ENCODE data around the gene CENPI. TPM values are rescaled to one million over a fixed set of nuclear protein-coding genes. Genes with fewer than 3 reads are reported as not detected.
"Not testable (repeated sequence)": the region's sequence is repeated elsewhere in the genome, so short reads cannot be mapped to it uniquely, and the experiment has no call there.

Gene CENPI
- 10 to 100 TPM; 15.6 to 19.3 TPM for total RNA-seq

DNA sequence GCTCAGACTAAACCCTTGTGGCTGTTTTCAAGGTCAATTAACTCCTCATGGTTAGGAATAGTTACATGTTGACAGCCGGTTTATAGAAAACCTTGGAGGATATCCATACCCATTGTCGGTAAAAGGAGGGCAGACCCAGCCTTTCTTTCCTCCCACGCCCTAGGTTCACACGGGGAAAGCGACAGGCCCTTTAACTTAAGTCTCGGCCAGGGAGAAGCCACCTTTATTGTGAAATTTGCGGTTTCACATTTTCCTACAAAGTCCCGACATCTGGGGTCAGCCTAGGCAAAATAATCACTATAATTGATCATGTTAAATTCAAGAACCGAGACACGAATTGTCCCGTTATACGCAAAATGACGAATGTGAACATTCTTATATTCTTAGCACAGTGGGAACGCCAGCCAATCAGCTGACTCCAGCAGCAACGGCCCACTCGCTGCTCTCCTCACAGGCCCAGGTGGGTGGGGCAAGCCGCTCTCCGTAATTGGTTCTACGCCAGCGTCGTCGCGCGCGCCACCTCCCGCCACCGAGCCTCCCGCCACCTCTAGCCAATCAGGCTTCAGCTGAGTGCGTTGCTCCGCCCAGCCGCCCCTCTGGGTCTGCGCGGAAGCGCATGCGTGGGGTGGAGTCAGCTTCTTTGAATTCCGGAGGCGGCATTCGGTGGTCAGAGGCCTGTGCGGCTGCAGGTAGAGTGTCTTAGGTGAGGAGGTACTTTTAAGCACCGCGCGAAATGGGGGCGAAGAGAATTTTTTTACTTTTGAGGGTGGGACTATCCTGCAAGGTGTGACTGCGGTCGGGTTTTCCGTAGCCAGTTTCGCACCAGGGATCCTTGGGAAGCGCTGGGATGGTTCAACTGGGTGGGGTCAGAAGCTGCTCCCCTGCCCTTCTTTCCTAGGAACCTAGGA, at the start of gene CENPI:
TSS of gene CENPI (plus strand) at position 659 of the 908 bp plus-strand sequence. CDS start 2,867 bp downstream, outside the sequence.
- Mint-ChIP-seq H3K27ac (peak within 1 kb of the TSS; percentile 93), H3K9me3 (no peaks in the 10 kb centered on the region), H3K4me1 (ENCODE audit: low read depth) (peaks cover 16% of the 10 kb centered on the region), H3K4me3 (peak within 1 kb of the TSS; percentile 90 to 97), H3K36me3 (ENCODE audit: insufficient read depth in 2 of 2) (peaks cover 6 to 12% of the 10 kb centered on the region in 2 donors), H3K27me3 (ENCODE audit: low read depth) (peaks cover 13% of the 10 kb centered on the region)
- ATAC-seq (replicated peaks in 1 of 2) (peak; percentile 99 to 100), DNase-seq (peak; percentile 93 to 94)

GRCh38 chrX:101051153-101051548, 46.9 kb upstream of the CENPI start:
- Mint-ChIP-seq H3K9me3 (no peaks in the 10 kb centered on the region), H3K27ac (peak overlapping the region; percentile 91), H3K27me3 (ENCODE audit: low read depth) (peaks cover 9% of the 10 kb centered on the region), H3K36me3 (ENCODE audit: insufficient read depth in 2 of 2) (peaks cover 1 to 8% of the 10 kb centered on the region in 2 donors), H3K4me3 (peak overlapping the region; percentile 86 to 93), H3K4me1 (ENCODE audit: low read depth) (peaks cover 25% of the 10 kb centered on the region)
- DNase-seq: no peak
- no peak for ATAC-seq (replicated peaks in 1 of 2)

DNA sequence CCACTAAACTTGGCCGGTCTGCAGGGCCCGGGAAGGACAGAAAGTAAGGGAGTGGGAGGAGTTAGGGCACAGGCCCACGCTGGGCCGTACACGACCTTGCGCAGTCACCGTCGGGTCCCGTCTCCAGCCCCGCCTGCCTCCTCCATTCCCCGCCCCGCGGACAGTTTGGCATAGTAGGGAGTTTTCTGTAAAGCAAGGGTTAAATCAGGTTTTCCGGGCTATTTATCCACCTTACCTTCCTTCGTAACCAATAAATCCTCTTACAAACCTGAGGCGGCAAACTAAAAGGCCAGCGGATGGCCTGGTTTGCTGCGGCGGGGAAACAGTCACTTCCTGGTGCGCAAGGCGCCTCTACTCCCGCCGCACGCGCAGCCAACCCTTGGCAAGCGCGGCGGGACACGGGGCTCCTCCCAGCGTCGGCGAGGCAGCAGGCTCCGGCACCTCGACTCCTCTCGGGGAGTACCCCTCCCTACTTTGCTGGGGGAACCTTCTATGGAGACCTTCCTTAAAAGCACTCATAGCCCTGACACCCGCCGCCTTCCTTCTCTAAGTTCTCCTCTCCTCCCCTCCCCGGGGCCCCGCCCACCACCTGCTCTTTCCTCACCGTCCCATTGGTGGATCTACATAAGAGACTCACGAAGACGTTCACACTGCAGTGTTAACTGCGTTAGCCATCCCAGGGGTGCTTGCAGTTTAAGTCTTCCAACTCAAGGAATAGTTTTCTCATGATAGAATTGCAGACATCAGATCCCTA, 46.3 kb upstream of the CENPI start, which contains the start of gene TRMT2B:
TSS of gene TRMT2B (minus strand) at position 563 of the 754 bp plus-strand sequence. CDS start 9,822 bp downstream, outside the sequence.
- Mint-ChIP-seq H3K4me1 (ENCODE audit: low read depth) (peaks cover 28% of the 10 kb centered on the region), H3K27ac (peak within 1 kb of the TSS; percentile 91), H3K4me3 (peak within 1 kb of the TSS; percentile 86 to 93), H3K9me3 (no peaks in the 10 kb centered on the region), H3K36me3 (ENCODE audit: insufficient read depth in 2 of 2) (peaks cover 1 to 8% of the 10 kb centered on the region in 2 donors), H3K27me3 (ENCODE audit: low read depth) (peaks cover 13% of the 10 kb centered on the region)
- DNase-seq (peak; percentile 80 to 85), ATAC-seq (replicated peaks in 1 of 2) (peak; percentile 90 to 93)

DNA sequence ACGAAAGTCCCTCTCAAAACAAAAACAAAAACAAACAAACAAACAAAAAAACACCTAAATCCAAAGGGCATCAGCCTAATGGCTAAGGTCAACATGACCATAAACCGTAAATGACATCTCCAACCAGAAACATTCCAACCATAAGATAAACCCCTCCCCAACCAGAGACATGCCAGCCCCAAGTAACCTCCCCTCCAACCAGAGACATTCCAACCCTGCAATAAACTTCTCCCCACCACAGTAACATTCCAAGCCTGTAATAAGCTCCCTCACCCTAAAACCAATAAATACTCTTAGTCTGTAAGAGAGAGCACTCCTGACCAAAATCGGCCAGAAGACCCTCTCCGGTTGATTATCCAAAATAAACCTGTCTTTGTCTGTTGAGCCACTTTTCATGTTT, 41.5 kb upstream of the CENPI start:
- peaks cover 29% of the 10 kb centered on the region for H3K27me3 Mint-ChIP-seq (ENCODE audit: low read depth)
- H3K27ac Mint-ChIP-seq: not testable (repeated sequence)

GRCh38 chrX:101057093-101057714, 40.8 kb upstream of the CENPI start:
- Mint-ChIP-seq H3K9me3 (peaks cover 0 to 5% of the 10 kb centered on the region in 2 donors), H3K27ac (no peak overlapping the region), H3K4me3 (peak overlapping the region in 1 of 2 donors; percentile 13), H3K27me3 (ENCODE audit: low read depth) (peaks cover 25% of the 10 kb centered on the region), H3K4me1 (ENCODE audit: low read depth) (peaks cover 20% of the 10 kb centered on the region), H3K36me3 (ENCODE audit: insufficient read depth in 2 of 2) (no peaks in the 10 kb centered on the region)
- ATAC-seq (replicated peaks in 1 of 2) (peak; percentile 63 to 75), DNase-seq (no peak)

More for the DNA sequence above, 41.5 kb upstream of the CENPI start:
- not testable (repeated sequence) for H3K4me3 Mint-ChIP-seq; H3K9me3 Mint-ChIP-seq; ATAC-seq (replicated peaks in 1 of 2); H3K36me3 Mint-ChIP-seq (ENCODE audit: insufficient read depth in 2 of 2); DNase-seq
- peaks cover 23% of the 10 kb centered on the region for H3K4me1 Mint-ChIP-seq (ENCODE audit: low read depth)

GRCh38 chrX:101062176-101062575, 35.8 kb upstream of the CENPI start:
- ATAC-seq (replicated peaks in 1 of 2) (no peak), DNase-seq (no peak)
- H3K4me1 Mint-ChIP-seq (ENCODE audit: low read depth): peaks cover 12% of the 10 kb centered on the region
- H3K36me3 Mint-ChIP-seq (ENCODE audit: insufficient read depth in 2 of 2): no peaks in the 10 kb centered on the region
- peaks cover 0 to 1% of the 10 kb centered on the region in 2 donors for H3K9me3 Mint-ChIP-seq
- H3K27ac Mint-ChIP-seq: no peak overlapping the region
- H3K27me3 Mint-ChIP-seq (ENCODE audit: low read depth): peaks cover 21% of the 10 kb centered on the region
- H3K4me3 Mint-ChIP-seq: no peak overlapping the region

GRCh38 chrX:101071582-101071981, 26.4 kb upstream of the CENPI start:
- Mint-ChIP-seq H3K27me3 (ENCODE audit: low read depth) (no peaks in the 10 kb centered on the region), H3K4me3 (no peak overlapping the region), H3K9me3 (no peaks in the 10 kb centered on the region), H3K4me1 (ENCODE audit: low read depth) (no peaks in the 10 kb centered on the region), H3K36me3 (ENCODE audit: insufficient read depth in 2 of 2) (no peaks in the 10 kb centered on the region), H3K27ac (no peak overlapping the region)
- DNase-seq (no peak), ATAC-seq (replicated peaks in 1 of 2) (no peak)

GRCh38 chrX:101078716-101079598, 19.0 kb upstream of the CENPI start, which contains the start of gene TMEM35A:
TMEM35A (plus strand) TSS chrX:101078879; CDS start chrX:101079003, 124 bp downstream.
- H3K27me3 Mint-ChIP-seq (ENCODE audit: low read depth): peaks cover 44% of the 10 kb centered on the region
- no peak within 1 kb of the TSS for H3K27ac Mint-ChIP-seq
- H3K4me1 Mint-ChIP-seq (ENCODE audit: low read depth): peaks cover 10% of the 10 kb centered on the region
- H3K9me3 Mint-ChIP-seq: no peaks in the 10 kb centered on the region
- ATAC-seq (replicated peaks in 1 of 2) (no peak), DNase-seq (no peak)
- no peaks in the 10 kb centered on the region for H3K36me3 Mint-ChIP-seq (ENCODE audit: insufficient read depth in 2 of 2)
- peak within 1 kb of the TSS in 1 of 2 donors; percentile 30 for H3K4me3 Mint-ChIP-seq

GRCh38 chrX:101079736-101080270, 18.2 kb upstream of the CENPI start:
- H3K36me3 Mint-ChIP-seq (ENCODE audit: insufficient read depth in 2 of 2): no peaks in the 10 kb centered on the region
- H3K27ac Mint-ChIP-seq: no peak overlapping the region
- ATAC-seq (replicated peaks in 1 of 2): no peak
- H3K4me1 Mint-ChIP-seq (ENCODE audit: low read depth): peaks cover 10% of the 10 kb centered on the region
- no peaks in the 10 kb centered on the region for H3K9me3 Mint-ChIP-seq
- H3K4me3 Mint-ChIP-seq: no peak overlapping the region
- DNase-seq: no peak
- H3K27me3 Mint-ChIP-seq (ENCODE audit: low read depth): peaks cover 44% of the 10 kb centered on the region

- Mint-ChIP-seq H3K4me3 (no peak overlapping the region), H3K36me3 (ENCODE audit: insufficient read depth in 2 of 2) (no peaks in the 10 kb centered on the region), H3K4me1 (ENCODE audit: low read depth) (peaks cover 10% of the 10 kb centered on the region), H3K27me3 (ENCODE audit: low read depth) (peaks cover 44% of the 10 kb centered on the region), H3K9me3 (no peaks in the 10 kb centered on the region), H3K27ac (no peak overlapping the region)
- ATAC-seq (replicated peaks in 1 of 2) (no peak), DNase-seq (no peak)
Measured at GRCh38 chrX:101080326-101081124, 17.5 kb upstream of the CENPI start.

GRCh38 chrX:101081231-101081630, 16.8 kb upstream of the CENPI start:
- H3K4me1 Mint-ChIP-seq (ENCODE audit: low read depth): peaks cover 10% of the 10 kb centered on the region
- no peaks in the 10 kb centered on the region for H3K9me3 Mint-ChIP-seq
- no peak for DNase-seq
- H3K27me3 Mint-ChIP-seq (ENCODE audit: low read depth): peaks cover 44% of the 10 kb centered on the region
- no peak overlapping the region for H3K27ac Mint-ChIP-seq
- ATAC-seq (replicated peaks in 1 of 2): no peak
- H3K36me3 Mint-ChIP-seq (ENCODE audit: insufficient read depth in 2 of 2): no peaks in the 10 kb centered on the region
- no peak overlapping the region for H3K4me3 Mint-ChIP-seq

Data from activated T-cell treated with anti-CD3 and anti-CD28 coated beads, Interleukin-2, amount 50 U/mL, for 72 hours (primary cell).